RKO (cell line): ENCODE data around the gene DOP1B.
"Not testable (repeated sequence)": the region's sequence is repeated elsewhere in the genome, so short reads cannot be mapped to it uniquely, and the experiment has no call there.

Experiments used
- DNase-seq: peaks from one replicate; pipeline ENCODE4 v3.0.0-alpha.2; 2016; ENCODE audit warnings: low spot score

The DOP1B gene

DNA sequence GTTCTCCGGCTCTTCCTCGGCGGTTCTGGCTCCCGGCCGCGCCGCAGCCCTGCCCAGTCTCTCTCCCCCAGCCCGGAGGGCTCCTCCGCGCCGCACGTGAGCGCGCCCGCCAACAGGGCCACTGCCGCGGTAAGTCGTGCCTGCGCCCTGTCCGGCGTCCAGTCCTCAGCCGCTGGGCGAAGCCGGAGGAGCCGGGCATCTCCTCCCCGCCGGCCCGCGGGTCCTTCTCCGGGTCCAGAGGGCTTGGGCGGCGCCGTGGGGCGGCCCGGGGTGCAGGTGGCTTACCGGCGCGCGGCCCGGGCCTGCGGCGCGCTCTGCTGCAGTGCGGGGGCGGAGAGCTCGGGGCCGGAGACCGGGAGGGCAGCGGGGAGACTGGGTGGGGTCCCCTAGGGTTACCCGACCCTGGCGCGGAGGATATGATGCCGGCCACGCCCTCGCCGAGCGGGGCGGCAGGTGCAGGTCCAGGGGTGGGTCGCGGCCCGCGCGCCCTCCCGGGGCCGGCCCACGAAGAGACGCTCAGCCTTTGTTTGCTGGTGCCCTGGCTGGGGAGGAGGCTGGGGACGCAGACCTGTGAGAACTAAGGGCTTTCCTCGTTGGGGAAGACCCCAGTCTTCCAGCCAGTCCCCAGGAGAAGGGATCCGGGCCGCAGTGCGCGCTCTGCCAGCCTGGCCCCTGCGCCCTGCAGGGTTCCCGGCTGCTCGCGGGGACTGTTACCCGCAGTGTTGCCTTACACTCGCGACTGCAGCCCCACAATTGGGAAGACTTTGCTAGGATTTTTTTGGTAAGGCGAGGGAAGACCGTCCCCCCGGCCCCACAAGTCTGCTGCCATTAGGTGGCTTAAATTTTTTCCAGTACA is at the start of gene DOP1B:
Gene DOP1B, plus strand, starts transcription at position 10 of the 856 bp plus-strand sequence. CDS start 7,910 bp downstream, outside the sequence.
- no peak for DNase-seq

- no peak for DNase-seq
Measured at GRCh38 chr21:36109868-36110267, 46.8 kb upstream of the DOP1B start.

GRCh38 chr21:36111238-36111637 is 45.4 kb upstream of the DOP1B start:
- no peak for DNase-seq

- no peak for DNase-seq
Measured at GRCh38 chr21:36113647-36114428, 42.8 kb upstream of the DOP1B start.

DNA sequence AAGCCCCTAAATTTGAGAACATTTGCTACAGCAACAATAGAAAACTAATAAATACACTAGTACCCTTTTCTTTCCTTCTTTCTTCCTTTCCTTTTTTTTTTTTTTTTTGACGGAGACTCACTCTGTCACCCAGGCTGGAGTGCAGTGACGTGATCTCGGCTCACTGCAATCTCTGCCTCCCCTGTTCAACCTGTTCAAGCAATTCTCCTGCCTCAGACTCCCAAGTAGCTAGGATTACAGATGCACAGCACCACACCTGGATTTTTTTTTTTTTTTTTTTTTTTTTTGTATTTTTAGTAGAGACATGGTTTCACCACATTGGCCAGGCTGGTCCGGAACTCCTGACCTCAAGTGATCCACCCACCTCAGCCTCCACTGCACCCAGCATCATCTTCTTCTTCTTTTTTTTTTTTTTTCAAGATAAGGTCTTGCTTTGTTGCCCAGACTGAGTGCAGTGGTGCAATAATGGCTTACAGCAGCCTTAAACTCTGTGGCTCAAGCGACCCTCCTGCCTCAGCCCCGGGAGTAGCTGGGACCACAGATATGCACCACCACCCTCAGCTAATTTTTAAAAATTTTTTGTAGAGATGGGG is 41.4 kb upstream of the DOP1B start:
- DNase-seq = no peak

- no peak for DNase-seq
Measured at GRCh38 chr21:36117286-36117741, 39.3 kb upstream of the DOP1B start.

DNA sequence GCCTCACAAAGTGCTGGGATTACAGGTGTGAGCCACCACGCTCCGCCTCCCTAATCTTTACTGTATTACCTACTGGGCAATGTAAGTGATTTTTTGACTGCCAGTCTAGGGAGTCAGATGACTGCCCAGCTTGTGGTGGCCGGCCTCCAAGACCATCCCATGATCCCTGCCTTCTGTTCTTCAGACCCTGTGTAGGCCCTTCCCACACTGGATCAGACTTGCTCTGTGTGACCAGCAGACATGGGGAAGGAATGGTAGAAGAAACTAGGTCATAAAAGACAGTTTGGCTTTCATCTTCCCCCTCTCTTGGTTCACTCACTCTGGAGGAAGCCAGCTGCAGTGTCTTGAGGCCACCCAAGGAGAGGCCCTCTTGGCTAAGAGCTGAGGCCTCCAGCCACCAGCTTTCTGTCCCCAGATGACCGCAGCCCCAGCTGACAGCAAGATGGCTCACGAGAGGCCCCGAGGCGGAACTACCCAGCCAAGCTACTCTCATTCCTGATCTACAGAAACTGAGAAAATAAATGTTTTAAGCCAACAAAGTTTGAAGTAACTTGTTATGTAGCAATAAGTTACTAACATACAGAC is 36.2 kb upstream of the DOP1B start:
- no peak for DNase-seq

- peak; percentile 16 for DNase-seq
Measured at GRCh38 chr21:36122977-36123376, 33.6 kb upstream of the DOP1B start.

DNA sequence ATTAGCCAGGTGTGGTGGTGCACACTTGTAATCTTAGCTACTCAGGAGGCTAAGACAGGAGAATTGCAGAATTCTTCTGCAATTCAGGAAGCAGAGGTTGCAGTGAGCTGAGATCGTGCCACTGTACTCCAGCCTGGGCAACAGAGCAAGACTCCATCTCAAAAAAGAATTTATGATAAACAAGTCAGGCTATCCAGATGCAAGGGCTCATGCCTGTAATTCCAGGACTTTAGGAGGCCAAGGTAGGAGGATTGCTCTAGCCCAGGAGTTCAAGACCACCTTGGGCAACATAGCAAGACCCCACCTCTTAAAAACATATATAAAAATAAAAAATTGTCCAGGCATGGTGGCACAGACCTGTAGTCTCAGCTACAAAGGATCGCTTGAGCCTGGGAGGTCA is 32.2 kb upstream of the DOP1B start:
- DNase-seq = no peak

DNA sequence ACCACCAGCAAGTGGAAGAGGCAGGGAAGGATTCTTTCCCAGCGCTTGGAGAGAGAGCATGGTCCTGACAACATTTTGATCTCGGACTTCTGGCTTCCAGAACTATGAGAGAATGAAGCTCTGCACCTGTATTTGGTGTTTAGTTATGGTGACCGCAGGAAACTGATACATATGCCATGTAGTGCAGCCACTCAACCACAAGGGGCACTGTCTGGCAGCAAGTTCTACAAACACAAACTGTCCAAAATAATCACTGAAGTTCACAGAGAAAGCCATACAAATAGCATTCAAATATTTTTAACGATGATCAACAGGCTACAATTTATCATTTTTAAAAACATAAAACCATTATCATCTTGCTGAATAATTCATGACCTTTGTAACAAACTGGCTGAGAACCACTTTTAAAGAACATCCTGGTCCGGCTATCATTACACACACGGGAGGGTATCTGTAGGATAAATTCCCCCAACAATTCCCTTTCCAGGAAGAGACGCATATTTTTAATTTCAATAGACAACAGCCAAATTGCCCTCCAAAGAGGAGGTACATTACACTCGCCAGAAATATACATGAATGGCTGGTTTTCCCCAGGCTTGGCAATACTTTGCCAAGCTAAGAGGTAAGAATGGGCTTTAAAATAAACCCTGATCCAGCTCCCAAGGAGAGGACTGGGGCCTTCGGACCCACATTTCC is 31.0 kb upstream of the DOP1B start:
- DNase-seq = peak; percentile 70

DNA sequence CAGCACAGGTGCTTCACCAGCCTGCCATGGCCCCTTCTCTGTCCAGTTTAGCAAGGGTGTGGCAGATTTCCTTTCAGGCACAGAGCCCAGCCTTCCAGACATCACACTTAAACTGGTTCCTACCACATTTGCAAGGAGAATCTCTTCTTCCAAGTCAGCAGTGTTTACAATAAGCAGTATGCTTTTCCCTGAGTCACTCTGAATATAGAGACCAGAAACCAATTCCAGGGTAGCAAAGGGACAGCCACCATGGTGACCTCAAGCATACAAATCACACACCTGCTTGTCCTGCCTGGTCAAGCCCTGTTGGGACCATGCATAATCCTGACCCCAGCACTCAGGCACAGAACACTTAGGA is 30.4 kb upstream of the DOP1B start:
- no peak for DNase-seq

DNA sequence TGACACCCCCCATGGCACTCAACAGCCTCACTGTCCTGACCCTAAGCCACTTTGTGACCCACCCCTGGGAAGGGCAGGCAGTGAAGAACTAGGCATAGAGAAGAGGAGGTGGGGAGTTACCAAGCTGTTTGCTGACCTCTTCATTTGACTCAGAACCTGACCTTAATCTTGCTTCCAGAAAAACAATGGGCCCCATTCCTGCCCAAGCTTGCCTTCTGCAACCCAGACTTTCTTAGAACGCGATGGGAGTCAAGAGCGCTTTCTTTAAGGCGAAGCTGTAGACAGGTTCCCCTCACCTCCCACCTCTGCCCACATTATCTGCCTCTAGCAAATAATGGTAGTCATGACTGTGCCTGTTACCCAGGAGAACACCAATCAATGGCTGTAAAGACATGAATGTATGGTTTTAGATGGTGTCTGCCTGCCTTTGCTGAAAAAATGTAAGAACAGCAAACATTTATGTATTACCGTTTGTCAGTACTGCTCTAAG is 30.0 kb upstream of the DOP1B start:
- no peak for DNase-seq

DNA sequence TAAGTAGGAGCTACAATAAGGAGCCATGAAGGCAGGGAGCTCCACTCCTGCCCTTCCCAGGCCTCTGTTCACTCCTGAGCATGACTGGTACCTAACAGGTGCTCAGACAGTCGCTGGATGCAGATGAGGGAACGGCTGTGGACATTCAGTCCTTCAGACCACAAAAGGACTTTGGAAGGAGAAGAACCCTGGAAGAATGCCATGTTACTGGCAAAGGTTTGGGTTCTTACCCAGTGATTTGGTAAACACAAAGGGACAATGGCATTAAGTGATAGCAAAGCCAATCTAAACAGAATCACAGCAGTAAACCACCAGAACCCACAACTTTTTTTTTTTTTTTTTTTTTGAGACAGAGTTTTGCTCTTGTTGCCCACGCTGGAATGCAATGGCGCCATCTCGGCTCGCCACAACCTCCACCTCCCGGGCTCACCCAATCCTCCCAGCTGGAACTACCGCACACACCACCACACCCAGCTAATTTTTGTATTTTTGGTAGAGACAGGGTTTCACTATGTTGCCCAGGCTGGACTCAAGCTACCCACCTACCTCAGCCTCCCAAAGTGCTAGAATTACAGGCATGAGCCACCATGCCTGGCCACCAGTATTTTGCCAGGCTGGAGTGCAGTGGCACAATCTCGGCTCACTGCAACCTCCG is 29.2 kb upstream of the DOP1B start:
- DNase-seq = no peak

DNA sequence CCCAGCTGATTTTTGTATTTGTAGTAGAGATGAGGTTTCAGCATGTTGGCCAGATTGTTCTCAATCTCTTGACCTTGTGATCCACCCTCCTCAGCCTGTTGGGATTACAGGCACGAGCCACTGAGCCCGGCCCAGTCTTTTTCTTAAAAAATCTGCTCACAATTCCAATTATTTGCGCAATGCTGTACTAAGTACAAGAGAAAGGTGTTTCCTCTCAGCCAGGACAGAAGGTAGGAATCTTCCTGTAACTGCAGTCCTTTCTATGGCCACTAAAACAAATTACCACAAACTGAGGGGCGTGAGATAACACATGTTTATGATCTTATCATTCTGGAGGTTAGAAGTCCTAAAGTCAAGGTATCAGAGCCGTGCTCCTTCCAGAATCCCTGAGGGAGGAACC is 28.6 kb upstream of the DOP1B start:
- no peak for DNase-seq

GRCh38 chr21:36129219-36129618 is 27.4 kb upstream of the DOP1B start:
- no peak for DNase-seq

GRCh38 chr21:36130414-36130762 is 26.2 kb upstream of the DOP1B start:
- not testable (repeated sequence) for DNase-seq

DNA sequence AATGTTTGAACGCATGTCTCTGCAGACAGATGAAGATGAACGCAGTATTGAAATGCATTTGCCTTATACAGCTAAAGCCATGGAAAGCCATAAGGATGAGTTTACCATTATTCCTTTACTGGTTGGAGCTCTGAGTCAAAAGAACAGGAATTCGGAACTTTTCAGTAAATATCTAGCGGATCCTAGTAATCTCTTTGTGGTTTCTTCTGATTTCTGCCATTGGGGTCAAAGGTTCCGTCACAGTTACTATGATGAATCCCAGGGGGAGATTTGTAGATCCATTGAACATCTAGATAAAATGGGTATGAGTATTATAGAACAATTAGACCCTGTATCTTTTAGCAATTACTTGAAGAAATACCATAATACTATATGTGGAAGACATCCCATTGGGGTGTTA is 25.8 kb upstream of the DOP1B start:
- DNase-seq = not testable (repeated sequence)

DNA sequence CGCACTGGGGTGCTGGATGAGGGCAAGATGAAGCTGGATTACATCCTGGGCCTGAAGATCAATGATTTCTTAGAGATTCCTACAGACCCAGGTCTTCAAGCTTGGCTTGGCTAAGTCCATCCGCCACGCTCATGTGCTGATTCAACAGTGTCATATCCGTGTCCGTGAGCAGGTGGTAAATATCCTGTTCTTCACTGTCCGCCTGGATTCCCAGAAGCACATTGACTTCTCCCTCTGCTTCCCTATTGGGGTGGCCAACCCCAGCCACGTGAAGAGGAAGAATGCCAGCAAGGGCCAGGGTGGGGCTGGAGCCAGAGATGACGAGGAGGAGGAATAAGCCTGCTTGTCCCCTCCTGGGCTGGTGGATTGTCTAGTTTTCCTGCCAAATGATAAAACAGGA is 23.9 kb upstream of the DOP1B start:
- no peak for DNase-seq

- DNase-seq = peak; percentile 61
Measured at GRCh38 chr21:36134803-36135390, 21.7 kb upstream of the DOP1B start, which contains the start of gene CBR3. CBR3 (plus strand) TSS chr21:36135079; CDS start chr21:36135193, 114 bp downstream.

- peak; percentile 81 for DNase-seq
Measured at GRCh38 chr21:36135391-36136102, 21.1 kb upstream of the DOP1B start.
